HG03103 (cell line): ENCODE measurements around the gene ARHGAP15.

Source experiments
- ATAC-seq: cut with Tn5 transposase; IDR thresholded peaks from one replicate; pipeline ENCODE4 v1.9.1; 2021; ENCODE audit warnings: low read depth; ENCODE audit not compliant: unreplicated experiment

The ARHGAP15 gene

DNA sequence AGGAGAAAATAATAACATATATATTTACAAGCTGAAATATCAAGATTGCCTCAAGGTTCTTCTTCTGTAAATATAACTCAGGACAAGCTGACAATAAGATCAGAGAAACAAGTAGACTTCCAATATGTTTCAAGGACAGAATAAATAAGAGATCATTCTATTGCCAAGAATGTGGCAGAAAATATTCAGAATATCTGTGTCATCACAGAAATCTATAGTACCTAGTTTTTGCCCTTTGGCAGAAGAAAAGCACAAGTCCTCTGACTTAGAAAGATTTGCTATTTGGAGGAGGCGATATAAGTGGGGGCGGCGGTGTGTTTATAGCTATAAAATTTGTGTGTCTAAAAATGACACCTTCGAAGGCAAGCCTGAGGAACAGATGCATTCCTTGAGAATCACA is 34.3 kb downstream of the ARHGAP15 start:
- no peak for ATAC-seq

DNA sequence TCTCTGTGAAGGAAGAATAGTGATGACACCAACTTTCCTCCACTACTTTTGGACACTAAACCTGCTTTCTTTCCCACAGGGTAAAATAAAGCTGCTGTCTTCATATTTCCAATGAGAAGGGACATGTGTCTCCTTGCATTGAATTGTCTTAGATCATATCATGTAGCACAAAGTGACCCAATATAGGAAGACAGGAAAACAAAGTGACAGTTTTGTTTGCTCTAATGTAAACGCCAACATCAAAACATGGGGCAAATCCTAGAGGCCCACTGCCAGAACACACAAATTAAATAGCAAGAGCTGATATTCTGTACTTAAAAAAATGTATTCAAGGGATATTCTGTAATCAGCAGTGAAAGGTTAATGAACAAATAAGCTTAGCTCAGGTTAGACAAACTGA is 36.1 kb downstream of the ARHGAP15 start:
- no peak for ATAC-seq

DNA sequence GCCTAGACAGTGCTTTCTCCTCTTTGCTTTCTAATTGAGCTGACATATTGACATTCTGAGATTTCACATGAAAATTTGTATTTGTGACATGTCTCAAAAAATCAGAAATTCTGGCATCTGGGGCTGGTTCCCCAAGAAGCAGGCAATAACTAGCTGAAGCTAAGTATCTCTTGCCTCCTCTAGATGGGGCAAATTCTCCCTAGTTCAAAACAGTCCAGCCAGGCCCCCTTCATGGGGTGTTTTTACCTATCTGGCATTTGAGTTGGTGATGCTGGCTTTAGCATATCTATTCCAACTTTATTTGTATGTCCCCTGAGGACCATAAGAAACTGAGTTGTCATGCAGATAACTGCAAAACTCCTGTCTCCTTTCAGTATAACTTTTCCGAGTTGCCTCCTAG is 39.9 kb downstream of the ARHGAP15 start:
- no peak for ATAC-seq

DNA sequence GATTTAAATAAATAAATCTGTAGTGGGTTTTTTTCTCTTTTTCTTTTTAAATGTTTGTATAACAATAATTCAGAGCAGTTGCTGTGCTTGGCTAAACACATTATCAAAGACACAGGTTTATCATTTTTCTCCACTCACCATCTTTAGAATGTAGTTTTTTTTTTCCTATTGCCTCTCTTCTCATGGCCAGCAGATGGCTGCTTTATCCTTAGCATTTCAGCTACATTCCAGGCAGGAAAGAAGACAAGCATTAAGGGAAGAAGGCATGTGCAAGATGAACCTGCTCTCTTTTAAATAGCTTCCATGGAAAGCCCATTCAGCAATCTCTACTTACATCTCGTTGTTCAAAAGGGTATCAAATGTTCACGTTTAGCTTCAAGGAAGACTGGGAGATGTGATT is 42.6 kb downstream of the ARHGAP15 start:
- no peak for ATAC-seq

- ATAC-seq: no peak
These were observed 46.2 kb downstream of the ARHGAP15 start for GRCh38 chr2:143175438-143175837.

DNA sequence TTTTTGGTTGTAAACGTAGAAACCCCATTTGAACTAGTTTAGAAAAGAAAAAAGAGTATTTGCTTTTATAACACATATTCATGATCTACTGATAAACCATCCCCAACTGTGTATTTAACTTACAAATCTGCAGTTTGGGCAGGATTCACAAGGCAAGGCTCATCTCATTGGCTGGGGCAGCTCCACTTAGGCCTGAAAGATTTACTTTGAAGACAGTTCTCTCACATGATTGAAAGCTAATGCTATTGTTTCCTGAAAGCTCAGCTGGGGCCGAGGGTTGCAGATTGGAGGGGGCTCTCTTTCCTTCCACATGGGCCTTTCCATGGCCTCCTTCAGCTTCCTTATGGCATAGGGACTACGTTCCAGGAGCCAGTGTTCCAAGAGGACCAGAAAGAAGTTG is 47.4 kb downstream of the ARHGAP15 start:
- peak; percentile 24 for ATAC-seq

GRCh38 chr2:143177096-143177786 is 48.0 kb downstream of the ARHGAP15 start:
- peak; percentile 97 for ATAC-seq

DNA sequence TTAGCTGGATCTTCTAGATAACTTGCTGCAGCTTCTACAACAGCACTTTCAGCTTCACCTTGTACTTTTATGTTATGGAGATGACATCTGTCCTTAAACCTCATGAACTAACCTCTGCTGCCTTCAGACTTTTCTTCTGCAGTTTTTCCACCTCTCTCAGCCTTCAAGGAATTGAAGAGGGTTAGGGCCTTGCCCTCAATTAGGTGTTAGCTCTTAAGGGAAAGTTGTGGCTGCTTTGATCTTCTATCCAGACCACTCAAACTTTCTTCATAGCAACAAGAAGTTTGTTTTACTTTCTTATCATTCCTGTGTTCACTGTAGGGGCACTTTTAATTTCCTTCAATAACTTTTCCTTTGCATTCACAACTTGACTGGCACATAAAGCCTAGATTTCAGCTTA is 52.3 kb downstream of the ARHGAP15 start:
- ATAC-seq: no peak

DNA sequence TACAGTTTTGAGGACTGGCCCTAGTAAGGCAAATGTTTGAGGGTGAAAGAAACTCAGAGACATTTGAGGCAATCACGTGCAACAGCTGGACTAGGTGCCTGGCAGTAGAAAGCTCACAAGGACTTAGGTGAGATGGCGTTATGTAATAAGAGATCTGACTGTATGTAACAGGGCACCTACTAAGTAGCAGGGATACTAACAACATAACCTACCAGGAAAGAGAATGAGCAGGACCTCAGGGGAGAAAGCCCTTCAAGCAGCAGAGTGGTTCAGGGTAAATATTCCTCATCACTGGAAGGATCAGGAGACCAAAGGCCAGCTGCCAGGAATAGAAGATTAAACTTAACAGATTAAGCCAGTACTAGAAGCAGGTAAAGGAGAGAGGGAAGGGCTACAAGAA is 53.4 kb downstream of the ARHGAP15 start:
- no peak for ATAC-seq

DNA sequence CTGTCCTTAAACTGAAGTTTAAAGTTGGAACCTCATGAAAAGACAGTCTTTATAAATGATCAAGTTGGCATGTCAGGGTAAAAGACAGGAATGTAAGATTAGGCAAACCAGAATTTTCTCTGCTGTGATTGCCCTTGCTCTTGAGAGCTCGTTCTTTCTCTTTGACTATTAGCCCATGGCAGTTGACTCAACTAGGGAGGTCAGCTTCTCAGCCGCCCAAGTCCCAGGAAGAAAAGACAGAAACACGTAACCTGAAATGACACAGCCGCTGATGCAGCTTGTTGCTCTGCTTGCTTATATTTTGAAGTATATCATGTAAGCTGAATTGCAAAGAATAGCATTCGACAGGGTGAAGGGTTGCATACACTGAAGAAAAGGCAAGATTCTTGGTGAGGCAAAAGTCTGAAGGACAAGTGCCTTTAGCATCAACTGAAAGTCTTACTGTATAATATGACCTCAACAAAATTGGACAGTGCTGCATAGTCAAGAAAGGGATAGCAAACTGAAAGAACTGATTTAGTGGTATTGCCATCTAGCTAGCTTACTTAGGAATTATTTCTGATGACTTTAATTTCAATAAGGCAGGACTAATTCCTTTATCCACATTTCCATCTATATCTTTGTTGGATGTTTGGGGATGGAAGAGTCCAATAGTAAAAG is 54.7 kb downstream of the ARHGAP15 start:
- ATAC-seq: peak; percentile 88

DNA sequence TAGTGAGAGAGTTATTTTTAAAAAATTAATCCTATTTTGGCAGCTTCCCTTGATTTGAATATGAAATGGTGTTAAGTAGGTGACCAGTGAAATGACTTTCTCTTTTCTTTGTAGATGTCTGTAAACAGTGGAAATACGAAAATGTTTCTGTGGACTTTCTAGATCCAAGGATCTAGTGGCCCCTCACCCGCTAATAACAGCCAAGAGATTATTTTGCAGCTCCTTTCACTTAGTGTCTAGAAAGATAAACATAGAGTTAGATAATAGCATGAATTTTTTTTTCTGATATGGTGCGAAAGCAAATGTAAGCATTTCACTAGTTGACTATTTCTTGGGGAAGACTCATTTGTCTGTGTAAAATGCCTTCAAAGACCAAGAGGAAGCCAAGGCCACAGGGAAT is 57.7 kb downstream of the ARHGAP15 start:
- no peak for ATAC-seq

DNA sequence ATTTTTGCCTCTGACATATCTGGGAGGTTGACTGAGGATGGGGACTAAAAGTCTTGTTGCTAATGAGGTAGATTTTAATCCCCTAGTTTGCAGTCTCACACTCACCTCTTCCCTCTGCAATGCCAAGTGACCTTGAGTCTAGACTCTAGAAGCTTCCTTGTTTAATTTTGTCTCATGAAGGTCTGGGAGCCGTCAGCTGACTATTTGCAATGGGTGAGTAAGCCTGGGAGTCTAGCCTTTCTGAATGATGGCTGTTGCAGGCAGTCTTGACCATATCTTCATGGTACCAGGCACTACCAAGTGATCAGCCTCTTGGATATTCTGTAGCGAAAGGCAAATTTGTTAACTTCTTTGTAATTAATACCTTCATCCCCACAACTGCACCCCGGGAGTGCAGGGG is 61.2 kb downstream of the ARHGAP15 start:
- no peak for ATAC-seq

- no peak for ATAC-seq
These were observed 62.9 kb downstream of the ARHGAP15 start for GRCh38 chr2:143192106-143192505.

GRCh38 chr2:143192716-143193115 is 63.5 kb downstream of the ARHGAP15 start:
- ATAC-seq: no peak

GRCh38 chr2:143193121-143193520 is 63.9 kb downstream of the ARHGAP15 start:
- no peak for ATAC-seq

GRCh38 chr2:143195511-143195910 is 66.3 kb downstream of the ARHGAP15 start:
- ATAC-seq: no peak

- ATAC-seq: no peak
These were observed 74.8 kb downstream of the ARHGAP15 start for GRCh38 chr2:143204062-143204461.

GRCh38 chr2:143205106-143205764 is 76.0 kb downstream of the ARHGAP15 start:
- ATAC-seq: no peak

- ATAC-seq: no peak
These were observed 80.6 kb downstream of the ARHGAP15 start for GRCh38 chr2:143209570-143210445.

GRCh38 chr2:143210446-143210819 is 81.2 kb downstream of the ARHGAP15 start:
- no peak for ATAC-seq

DNA sequence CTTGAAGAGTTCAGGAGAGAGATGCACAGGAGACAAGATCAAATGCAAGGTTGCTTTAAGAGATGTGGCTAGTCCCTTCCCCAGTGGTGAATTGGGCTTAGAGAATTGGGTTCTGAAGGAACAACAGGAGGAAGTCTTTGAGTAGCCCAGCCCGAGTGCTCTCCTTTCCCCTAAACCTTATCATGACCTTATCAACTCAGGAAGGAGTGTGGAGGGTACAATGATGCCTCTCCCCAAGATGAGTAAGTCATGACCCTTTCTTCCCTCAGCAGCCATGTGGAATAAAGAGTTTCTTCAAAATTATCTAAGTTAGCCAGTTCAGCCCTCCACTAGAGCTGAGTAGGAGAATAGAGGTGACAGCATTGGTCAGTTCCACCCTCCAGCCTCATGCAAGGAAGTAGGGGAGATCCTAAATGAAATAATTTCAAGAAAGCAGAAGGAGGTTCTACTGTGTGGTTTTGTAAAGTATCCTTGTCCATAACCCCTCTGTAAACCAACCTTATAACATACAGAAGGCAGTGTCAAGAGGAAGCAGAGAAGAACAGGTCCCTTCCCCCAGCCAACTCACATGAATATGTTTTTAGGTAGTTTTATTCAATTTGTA is 88.4 kb downstream of the ARHGAP15 start:
- no peak for ATAC-seq
